Activated T-cell treated with anti-CD3 and anti-CD28 coated beads for 24 hours (primary cell): ENCODE measurements around the gene TMEM141.
"Not testable (repeated sequence)": the region's sequence is repeated elsewhere in the genome, so short reads cannot be mapped to it uniquely, and the experiment has no call there.

Source experiments
- DNase-seq: peaks from one replicate; pipeline ENCODE4 v3.0.0-alpha.2; 2020; ENCODE audit warnings: low read depth

TMEM141 gene

DNA sequence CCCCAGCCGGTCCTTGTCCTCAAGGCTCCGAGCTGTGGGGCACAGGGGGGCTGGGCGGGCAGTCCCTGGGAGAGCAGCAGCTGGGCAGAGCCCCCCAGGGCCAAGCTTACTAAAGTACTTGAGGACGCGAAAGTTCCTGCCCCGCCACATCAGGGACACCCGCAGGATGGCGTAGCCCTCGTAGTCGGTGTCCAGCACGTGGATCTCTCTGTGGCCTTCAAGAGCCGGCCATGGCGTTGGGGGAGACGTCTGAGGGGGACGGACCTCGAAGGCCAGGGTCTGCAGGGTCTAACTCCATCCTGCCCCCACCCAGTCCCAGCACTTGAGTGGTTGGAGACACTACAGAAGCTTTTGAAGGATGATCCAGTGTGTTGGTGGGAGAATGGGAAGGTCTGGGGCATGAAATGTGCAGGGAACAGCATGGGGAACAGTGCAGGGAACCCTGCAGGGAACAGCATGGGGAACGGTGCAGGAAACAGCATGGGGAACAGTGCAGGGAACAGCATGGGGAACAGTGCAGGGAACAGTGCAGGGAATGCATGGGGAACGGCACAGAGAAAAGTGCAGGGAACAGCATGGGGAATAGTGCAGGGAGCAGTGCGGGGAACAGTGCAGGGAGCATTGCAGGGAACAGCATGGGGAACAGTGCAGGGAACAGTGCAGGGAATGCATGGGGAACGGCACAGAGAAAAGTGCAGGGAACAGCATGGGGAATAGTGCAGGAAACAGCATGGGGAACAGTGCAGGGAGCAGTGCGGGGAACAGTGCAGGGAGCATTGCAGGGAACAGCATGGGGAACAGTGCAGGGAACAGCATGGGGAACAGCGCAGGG lies 35.6 kb upstream of the TMEM141 start:
- not testable (repeated sequence) for DNase-seq

DNA sequence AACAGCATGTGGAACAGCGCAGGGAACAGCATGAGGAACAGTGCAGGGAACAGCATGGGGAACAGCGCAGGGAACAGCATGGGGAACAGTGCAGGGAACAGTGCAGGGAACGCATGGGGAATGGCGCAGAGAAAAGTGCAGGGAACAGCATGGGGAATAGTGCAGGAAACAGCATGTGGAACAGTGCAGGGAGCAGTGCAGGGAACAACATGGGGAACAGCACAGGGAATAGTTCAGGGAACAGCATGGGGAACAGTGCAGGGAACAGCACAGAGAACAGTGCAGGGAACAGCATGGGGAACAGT lies 35.1 kb upstream of the TMEM141 start:
- DNase-seq: no peak

DNA sequence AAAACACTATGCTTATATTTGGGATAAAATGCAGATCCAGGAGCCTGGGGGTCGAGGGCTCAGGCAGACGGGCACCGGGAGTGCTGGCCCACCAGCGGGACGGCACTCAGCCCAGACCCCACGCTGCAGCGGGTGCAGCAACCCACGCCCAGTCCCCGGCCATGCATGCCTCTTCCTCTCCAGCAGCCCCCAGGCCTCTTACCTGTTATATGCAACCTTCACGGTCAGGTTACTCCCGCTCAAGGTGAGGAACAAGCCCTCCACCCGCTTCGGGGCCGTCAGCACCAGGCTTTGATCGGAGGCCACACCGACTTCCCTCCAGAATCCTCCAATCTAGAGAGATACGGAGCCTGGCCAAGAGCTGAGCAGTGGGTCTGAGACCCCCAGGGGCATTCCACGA lies 34.3 kb upstream of the TMEM141 start:
- no peak for DNase-seq

DNA sequence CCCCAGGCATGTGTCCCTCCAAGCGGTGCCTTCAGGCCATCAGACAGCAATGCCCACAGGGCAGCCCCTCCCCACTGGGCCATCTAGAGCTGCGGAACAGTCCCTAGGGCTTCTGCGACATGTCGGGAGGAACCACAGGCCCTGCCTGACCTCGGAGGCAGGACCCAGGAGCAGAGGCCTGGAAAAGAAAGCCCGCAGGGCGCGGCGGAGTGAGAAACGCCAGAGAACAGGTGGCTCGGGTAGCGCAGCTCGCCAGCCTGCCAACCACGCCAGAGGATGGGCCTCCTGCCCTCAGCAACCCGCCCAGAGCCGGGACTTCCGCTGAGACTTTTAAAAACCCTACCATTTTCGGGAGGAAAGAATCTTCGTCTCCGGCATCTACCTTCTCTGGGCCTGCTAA lies 33.8 kb upstream of the TMEM141 start:
- DNase-seq: no peak

- DNase-seq: no peak
Measured at GRCh38 chr9:136757751-136758140, 33.4 kb upstream of the TMEM141 start.

DNA sequence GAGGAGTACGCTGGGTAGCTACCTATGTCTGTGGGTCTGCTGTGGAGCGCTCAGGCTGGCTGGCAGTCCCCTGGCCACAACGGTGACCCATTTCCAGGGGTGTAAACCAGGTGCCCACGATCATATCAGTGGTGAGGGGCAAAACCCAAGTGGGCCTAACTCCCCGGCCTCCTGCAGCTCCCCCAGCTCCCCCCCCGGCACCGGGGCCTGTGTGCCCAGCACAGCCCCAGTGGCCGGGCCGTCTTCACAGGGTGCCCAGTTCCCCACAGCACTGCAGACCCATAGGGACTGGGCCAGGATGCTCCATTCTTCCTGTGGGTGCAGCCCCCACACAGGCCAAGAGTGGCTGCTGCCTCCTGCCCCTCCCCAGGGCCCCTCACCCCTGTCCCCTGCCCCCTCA lies 32.1 kb upstream of the TMEM141 start:
- no peak for DNase-seq

DNA sequence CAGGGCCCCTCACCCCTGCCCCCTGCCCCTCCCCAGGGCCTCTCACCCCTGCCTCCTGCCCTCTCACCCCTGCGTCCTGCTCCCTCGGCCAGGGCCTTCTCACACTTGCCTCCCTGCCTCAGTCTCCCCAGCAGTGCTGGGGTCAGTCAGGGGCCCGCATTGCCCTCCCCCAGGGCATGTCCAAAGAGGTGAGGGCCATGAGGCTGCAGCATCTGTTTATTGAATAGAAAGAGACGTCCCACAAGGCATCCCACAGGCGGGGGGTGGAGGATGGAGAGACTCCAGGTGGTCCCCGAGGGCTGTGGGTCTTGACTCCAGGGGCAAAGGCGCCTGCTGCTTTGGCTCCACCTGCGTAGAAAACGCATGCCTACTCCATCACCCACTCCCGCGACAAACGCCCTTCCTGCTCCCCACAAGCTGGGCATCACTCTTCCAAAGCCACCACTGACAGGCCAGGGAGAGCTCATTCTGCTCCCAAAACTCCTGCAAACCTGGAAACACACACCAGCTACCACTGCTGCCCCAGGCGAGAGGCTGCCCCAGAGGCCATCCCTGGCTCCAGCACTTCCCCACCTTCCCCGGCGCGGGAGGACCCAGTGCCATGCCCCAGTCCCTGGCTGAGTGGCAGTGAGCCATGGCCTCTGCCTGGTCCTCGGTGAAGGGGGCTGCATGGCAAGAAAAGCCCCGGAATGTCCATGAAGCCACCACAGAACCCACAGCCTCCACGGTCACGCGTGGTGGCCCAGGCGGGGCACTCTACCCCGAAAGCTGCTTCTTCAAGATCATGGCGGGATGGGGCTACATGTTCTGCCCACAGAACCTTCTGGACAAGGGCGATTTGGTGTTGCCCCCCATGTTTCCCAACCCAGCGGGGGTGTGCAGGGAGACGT lies 31.5 kb upstream of the TMEM141 start:
- no peak for DNase-seq

DNA sequence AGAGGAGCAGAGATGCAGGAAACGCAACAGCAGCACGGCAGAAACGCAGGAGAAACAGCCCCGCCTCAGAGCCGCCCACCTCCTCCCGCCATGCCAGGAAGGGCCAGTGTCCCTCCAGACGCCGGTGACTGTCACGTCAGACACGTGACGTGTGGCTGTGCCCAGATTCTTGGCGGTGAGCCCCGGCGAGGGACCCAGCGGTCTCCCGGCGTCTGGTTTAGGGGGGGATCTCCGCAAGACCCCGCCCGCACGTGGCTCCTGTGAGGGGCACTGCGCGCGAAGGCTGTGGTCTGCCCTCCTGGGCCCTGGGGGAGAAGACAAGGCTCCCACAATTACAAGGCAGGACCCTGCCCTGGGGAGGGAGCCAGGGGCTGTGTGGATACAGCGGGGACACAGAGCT lies 30.7 kb upstream of the TMEM141 start:
- no peak for DNase-seq

- not testable (repeated sequence) for DNase-seq
Measured at GRCh38 chr9:136760834-136761544, 30.2 kb upstream of the TMEM141 start.

- no peak for DNase-seq
Measured at GRCh38 chr9:136761545-136761981, 29.6 kb upstream of the TMEM141 start.

GRCh38 chr9:136762221-136762691 lies 28.9 kb upstream of the TMEM141 start:
- no peak for DNase-seq

DNA sequence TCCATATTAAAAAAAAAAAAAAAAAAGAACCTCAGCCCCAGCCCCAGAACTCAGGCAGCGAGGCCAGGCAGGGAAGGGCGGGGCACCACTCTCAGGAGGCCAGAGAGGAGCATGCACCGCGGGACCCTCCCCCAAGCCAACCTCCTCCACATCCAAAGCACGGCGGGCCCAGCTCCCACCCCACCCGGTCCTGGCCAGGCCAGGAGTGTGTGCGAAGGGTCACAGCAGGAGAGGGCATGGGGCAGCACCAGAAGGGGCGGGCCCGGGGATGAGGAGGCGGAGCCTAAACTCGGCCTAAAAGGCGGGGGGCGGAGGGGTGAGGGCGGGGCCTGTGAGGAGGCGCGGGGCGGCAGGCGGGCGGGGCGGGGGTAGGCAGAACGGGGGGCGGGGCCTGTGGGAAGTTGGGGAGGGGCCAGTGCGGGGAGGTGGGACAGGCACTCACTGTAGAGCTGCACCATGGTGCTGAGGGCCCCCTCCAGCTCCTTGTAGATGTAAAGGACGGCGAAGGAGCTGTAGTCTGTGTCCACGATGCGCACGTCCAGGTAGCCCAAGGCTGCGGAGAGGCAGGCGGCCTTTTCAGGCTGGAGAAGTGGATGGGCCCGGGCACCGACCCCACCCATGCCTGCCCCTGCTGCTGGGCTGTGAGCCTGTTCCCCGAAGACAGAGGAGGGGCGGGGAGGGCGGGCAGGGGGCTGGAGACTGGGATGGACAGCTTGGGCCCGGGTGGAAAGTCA lies 28.1 kb upstream of the TMEM141 start:
- DNase-seq: peak; percentile 46

DNA sequence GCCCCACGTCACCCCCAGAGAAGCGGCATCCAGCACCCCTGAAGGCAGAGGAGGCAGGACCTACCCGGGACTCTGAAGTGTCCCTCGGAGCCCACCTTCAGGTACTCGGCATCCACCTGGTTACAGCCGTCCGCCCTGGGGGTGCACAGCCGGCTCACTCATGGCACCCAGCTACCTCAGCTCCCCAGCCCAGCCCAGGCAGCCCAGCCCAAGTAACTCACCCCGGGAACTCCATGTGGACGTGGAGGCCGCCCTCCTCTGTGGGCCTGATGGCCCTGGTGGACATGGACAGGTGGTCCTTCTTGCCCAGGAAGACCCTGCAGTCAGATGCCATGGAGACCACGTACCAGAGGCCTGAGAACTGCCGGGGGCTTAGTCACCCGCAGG lies 27.5 kb upstream of the TMEM141 start:
- DNase-seq: no peak

DNA sequence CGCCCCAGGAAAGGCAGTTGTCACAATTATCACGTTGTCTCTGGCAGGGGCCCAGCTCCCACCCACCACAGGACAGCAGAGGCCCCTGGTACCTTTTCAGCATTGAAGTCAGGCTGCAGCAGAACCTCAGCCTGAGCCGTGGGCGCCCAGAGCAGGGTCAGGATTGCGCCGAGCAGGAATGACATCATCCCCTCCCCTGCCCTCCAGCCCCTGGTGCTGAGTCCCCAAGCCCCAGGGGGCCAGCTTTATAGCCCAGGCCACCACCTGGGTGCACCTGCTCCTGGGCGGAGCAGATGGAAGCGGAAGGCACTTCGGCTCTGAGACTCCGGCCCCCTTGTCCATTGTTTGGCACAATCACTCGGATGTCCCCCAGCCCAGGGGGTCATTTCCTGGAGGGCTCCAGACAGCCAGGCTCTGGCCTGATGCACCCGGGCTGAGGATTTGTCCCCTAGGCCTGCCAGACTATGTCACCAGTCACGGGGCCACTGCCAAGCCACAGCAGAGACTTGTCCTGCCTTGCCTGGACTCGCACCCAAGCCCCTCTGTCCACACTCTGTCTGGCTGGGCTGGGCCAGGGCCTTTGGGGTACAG lies 26.7 kb upstream of the TMEM141 start, which contains the start of gene LCN15:
Gene LCN15, minus strand, starts transcription at position 218 of the 591 bp plus-strand sequence. Its CDS starts 30 bp downstream, at position 188.
- DNase-seq: no peak

DNA sequence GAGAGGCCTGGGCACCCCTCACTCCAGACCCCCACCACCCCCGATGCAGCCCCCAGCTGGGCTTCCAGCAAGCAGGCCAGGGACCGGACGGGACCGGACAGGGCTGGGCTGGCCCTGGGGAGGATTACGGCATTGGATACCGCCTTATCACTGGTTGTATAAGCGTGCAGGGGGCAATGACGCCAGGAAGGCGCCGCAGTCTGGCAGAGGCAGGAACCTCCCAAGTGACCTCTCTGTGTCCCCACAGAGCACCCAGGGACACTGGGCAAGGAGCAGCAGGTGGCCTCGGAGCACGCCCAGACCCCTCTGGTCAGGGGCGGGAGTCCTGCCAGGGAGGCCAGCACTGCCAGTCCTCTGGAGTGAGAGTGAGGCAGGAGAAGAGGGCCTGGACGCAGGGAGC lies 26.1 kb upstream of the TMEM141 start:
- DNase-seq: no peak

DNA sequence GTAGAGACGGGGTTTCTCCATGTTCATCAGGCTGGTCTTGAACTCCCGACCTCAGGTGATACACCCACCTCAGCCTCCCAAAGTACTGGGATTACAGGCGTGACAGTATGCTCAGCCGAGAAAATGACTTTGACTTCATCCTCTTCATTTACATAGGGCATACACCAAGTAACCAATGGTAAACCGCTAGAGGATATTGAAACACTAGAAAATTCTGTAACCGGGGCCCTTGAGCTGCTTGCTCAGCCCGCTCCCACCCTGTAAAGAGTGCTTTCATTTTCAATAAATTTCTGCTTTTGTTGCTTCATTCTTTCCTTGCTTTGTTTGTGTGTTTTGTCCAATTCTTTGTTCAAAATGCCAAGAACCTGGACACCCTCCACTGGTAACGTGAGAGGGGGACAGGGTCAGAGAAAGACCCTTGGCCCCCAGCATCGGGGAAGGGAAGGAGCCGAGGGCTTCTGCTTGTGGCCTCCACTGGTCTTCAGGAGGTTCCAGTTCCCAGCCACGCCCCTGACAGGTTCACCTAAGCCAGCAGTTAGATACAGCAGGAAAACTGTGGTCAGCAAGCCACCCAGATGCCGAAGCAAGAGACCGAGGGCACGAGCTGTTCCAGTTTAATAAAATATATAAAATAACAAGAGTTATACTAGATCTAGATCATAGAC lies 25.3 kb upstream of the TMEM141 start:
- DNase-seq: not testable (repeated sequence)

GRCh38 chr9:136766410-136767120 lies 24.6 kb upstream of the TMEM141 start:
- not testable (repeated sequence) for DNase-seq

DNA sequence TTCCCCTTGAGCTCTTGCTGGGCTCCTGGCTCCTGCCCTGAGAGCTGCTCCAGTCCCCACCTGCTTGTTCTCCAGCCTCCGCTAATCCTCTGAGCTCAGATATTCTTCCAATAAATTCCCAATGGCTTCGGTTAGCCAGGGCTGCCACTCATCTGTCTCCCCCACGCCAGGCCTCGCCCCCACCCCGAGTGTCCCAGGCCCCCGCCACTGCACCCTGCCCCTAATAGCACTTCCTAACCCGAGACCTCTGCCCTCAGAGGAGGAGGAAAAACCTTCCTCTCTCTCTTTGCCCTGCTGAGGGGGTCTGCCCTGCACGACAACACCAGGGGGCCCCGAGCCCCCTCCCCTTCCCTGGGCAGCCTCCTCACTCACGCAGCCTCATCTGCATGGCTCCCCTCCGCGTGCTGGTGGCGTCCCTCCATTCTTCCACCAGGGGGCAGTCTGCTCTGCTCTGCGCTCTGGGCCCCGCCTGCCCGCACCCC lies 21.4 kb upstream of the TMEM141 start:
- DNase-seq: no peak

DNA sequence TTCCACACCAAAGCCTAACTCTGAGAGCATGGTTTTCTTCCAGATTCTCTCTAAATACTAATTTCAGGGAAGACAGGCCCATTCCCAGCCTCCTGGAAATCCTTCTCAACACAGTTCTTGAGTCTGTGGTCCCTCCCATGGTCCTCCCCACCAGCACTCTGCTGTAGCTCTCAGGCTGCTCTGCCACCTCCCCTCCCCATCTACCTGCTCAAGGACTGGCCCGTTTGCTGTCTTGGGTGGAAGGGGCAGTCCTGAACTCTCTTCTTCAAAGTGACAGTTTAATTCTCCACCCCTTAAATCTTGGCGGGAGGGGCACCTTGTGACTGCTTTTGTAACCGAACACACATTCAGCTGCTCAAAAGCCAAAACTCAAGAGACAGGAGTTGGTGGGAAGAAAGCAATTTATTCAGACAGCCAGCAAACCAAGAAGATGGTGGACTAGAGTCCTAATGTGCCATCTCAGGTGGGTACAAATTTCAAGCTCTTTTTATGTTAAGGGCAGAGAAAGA lies 19.2 kb upstream of the TMEM141 start:
- DNase-seq: no peak
